Measurements from ENCODE around the gene NPM1.

Gene NPM1

GRCh38 chr5:171426266-171426665 lies 38.6 kb downstream of the NPM1 start:
- TF ChIP-seq, protein P1, sequence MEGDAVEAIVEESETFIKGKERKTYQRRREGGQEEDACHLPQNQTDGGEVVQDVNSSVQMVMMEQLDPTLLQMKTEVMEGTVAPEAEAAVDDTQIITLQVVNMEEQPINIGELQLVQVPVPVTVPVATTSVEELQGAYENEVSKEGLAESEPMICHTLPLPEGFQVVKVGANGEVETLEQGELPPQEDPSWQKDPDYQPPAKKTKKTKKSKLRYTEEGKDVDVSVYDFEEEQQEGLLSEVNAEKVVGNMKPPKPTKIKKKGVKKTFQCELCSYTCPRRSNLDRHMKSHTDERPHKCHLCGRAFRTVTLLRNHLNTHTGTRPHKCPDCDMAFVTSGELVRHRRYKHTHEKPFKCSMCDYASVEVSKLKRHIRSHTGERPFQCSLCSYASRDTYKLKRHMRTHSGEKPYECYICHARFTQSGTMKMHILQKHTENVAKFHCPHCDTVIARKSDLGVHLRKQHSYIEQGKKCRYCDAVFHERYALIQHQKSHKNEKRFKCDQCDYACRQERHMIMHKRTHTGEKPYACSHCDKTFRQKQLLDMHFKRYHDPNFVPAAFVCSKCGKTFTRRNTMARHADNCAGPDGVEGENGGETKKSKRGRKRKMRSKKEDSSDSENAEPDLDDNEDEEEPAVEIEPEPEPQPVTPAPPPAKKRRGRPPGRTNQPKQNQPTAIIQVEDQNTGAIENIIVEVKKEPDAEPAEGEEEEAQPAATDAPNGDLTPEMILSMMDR (IDR thresholded peaks at IDR 0.05; ENCODE audit: control insufficient read depth, extremely low read depth, insufficient read depth): no peak
- no peak overlapping the region for H3K4me3 ChIP-seq (ENCODE audit: low read depth, low read length)
- DNase-seq (ENCODE audit: low read depth): no peak

DNA sequence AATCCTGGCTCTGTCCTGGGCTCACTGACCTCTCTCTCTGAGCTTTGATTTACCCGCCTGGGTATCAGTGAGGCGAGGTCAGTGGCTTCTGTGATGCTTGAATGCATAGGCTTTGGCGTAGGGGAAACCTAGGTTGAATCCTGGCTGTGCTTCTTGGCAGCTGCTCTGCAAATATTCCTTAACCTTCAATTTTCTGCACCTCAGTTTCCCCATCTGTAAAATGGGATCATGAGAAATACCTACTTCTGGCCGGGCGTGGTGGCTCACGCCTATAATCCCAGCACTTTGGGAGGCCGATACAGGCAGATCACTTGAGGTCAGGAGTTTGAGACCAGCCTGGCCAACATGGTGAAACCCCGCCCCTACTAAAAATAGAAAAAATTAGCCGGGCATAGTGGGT lies 39.0 kb downstream of the NPM1 start:
- DNase-seq (ENCODE audit: low read depth): no peak
- TF ChIP-seq, protein P1 (IDR thresholded peaks at IDR 0.05; ENCODE audit: control insufficient read depth, extremely low read depth, insufficient read depth): no peak

DNA sequence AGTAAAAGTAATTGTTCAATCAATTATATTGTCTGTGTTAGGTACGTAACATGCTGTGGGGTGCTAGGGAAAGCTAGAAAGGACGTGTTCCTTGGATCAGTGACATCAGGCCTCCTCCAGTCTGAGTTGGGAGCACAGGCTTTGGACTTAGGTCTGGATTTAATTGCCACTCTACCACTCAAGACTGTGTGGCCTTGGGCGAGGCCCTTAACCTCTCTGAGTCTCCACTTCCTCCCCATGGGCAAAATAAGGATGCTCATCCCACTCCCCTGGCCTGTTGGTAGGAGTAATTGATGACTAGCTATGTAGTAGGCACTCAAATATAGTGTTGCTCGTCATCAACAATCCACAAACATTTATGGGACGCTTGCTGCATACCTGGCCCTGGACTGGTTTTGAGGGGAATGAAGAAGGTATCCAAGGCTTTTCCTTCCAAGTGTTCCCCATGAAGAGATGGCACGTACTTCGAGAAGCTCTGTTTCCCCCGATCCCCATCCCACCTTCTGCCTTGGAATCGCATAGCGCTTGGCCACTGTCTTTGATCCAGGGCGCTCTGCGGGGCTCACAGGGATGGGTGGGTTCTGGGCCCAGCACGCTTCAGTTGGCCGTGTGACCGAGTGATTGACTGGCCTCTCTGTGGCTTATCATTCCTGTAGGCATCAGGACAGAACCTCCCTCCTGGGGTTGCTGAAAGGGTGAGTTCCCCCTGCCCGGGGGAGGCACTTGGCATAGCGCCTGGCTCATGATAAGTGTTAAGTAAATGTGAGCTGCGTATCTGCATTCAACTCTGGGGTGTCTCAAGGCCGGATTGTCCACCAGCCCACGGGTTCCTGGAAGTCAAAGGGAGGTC lies 39.9 kb downstream of the NPM1 start:
- TF ChIP-seq, protein P1 (IDR thresholded peaks at IDR 0.05; ENCODE audit: control insufficient read depth, extremely low read depth, insufficient read depth): no peak
- no peak for DNase-seq (ENCODE audit: low read depth)
- no peak overlapping the region for H3K4me3 ChIP-seq (ENCODE audit: low read depth, low read length)

More for the DNA sequence above, 39.0 kb downstream of the NPM1 start:
- no peak overlapping the region for H3K4me3 ChIP-seq (ENCODE audit: low read depth, low read length)

DNA sequence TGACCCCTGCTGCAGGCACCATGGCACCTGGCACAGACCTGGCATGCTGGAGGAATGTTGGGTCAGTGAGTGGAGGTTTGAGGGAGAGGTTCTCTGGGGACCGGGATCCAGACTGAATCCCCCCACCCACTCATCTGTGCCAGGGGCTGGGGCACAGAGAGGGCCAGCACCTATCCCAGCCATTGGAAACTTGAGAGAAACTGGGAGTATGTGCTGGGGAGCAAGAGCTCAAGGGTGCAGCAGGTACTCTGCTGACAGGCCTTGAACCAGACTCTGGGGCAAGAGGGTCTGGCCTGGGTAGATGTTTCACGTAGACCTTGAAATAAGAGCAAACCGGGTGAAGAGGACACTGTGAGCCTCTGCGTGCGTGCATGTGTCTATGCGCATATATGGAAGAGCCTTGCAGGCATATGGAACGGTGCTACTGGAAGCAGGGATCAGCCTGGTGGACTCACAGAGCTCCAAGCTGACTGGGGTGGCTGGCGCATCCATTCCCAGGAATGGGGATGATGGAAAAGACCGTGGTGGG lies 40.6 kb downstream of the NPM1 start:
- DNase-seq (ENCODE audit: low read depth): no peak
- TF ChIP-seq, protein P1 (IDR thresholded peaks at IDR 0.05; ENCODE audit: control insufficient read depth, extremely low read depth, insufficient read depth): no peak
- H3K4me3 ChIP-seq (ENCODE audit: low read depth, low read length): no peak overlapping the region

DNA sequence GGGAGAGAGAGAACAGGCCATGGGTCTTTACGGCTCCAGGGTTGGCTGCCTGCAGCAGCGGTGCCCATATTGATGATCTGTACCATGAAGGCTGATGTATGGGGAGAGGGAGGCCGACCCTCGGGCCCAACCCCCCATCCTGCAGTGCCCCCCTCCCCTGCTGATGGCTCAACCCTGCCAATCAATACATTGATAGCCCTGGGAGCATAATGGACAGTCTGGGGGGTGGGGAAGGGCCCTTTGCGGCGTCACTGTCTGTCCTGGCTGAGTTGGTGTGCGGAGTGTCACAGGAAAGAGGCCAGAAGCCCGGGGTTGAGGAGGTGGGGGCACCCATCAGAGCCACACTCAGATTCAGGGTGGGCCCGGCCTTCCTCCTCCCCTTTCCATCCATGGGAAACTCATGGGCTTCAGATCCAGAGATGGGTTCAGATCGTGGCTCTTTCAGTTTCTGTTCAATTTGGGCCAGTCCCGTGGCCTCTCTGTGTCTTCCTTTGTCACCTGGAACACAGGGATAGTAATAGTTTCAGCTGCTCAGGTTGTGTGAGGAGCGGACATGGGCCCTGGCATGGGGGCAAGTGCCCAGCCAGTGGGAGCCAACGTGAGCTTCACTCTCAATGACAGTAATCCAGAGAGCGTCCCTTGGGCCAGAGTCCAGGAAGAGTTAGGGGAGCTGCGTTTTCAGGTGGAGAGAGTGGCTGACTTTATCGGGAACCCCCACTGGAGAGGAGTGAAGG lies 41.3 kb downstream of the NPM1 start:
- no peak overlapping the region for H3K4me3 ChIP-seq (ENCODE audit: low read depth, low read length)
- DNase-seq (ENCODE audit: low read depth): no peak
- TF ChIP-seq, protein P1 (IDR thresholded peaks at IDR 0.05; ENCODE audit: control insufficient read depth, extremely low read depth, insufficient read depth): no peak

- H3K4me3 ChIP-seq (ENCODE audit: low read depth, low read length): no peak overlapping the region
- no peak for DNase-seq (ENCODE audit: low read depth)
- TF ChIP-seq, protein P1 (IDR thresholded peaks at IDR 0.05; ENCODE audit: control insufficient read depth, extremely low read depth, insufficient read depth): no peak
Measured at GRCh38 chr5:171429543-171429910, 41.9 kb downstream of the NPM1 start.
